Raji (cell line): Measurements from ENCODE around the gene CD58.

ENCODE experiments used
- POLR2A ChIP-seq: IDR thresholded peaks from 2 replicates; pipeline ENCODE4 v1.6.1; 2011; ENCODE audit warnings: low read depth, low read length, control low read depth; ENCODE audit not compliant: insufficient read depth

CD58 gene

GRCh38 chr1:116476321-116476720, 94.5 kb downstream of the CD58 start:
- no peak for TF ChIP-seq POLR2A

DNA sequence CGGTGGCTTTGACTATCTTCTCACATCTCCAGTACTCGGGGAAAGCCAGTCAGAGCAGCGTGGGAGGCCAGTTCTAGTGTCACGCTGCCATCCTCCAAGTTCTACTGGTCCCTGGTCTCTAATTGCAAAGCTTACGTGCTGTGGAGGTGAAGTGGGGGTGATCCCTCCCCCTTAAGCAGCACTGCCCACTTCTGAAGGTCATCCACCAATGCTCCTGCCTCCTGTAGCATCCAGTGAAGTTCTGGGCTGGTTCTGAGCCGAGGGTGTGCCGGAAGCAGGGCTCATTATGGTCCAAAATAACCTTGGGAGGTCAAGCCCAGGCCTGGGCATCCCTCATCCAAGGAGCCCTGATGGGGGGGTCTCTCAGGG, 95.0 kb downstream of the CD58 start:
- TF ChIP-seq POLR2A = no peak

DNA sequence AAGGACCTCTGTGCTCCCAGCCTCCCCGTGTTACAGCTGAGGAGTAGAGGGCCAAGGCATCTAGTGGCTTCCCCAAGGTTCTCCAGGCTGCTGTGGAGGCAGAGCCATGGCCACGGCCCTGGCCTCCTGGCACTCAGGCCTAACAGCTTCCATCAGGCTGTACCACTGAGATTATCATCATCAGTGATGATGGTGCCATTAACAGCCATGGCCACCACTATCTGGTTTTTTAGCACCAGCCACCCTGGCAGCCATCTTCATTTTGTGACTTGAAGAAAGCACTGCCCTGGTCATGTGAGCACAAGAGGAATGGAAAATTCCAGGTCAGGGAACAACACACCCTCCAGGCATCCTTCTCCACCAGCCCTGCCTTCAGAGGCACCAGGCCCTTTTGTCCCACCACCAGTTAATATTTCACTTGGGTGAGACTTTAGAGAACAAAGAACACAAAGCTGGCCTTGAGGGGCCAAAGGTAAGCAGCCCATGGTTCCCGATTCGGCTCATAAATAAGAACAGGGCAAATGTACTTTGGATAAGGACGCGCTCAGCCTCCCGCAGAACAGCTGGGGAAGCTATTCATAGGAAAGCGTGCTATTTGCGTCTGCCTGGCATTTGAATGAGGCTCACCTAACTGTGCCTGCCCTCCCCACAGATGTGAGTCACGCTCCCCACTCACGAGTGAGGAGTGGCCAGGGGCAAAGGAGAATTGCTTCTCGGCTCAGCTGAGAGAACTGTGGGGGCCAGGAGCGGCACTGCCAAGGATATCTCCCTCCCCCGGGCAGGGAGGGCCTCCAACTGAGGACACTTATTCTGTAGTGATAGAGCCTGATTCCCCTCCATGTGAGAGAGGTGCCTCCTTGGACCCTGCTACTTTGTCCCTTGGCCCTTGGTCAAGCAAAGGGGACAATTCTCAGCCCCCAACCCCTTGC, 95.6 kb downstream of the CD58 start:
- no peak for TF ChIP-seq POLR2A

GRCh38 chr1:116472431-116472961, 98.3 kb downstream of the CD58 start:
- no peak for TF ChIP-seq POLR2A

- no peak for TF ChIP-seq POLR2A
These were observed 99.6 kb downstream of the CD58 start for GRCh38 chr1:116471241-116471640.

GRCh38 chr1:116470671-116471070, 100.2 kb downstream of the CD58 start:
- TF ChIP-seq POLR2A = no peak

DNA sequence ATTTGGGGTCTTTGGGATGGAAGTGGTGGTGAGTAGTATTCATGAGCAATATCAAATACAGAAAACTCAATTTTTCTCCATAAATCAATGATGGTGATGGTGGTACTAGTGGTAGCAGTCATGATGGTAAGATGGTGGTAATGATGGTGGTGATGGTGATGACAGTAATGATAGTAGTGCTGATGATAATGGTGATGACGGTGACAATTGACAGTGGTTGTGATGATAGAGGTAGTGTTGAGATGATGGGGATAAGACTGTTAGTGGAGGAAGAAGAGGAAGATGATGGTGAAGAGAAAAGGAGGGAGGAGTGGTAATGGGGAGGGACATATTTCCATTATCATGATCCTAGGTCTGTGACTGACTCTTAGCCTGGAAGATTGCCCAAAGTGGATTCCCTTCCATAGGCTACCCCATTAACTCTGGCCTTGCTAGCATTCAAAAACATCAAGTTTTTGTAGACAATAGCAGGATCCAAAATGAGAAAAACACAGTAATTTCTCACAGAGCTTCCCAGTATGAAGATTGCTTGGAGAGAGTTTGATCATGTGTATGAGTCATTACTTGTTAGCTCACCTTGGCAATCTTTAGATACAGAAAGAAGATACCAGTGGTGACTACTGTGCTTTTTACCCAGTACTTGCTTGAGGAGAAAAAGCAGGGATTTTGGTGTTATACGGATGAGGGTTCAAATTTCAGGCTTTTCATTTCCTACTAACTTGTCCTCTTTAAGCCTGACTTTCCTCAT, 103.8 kb downstream of the CD58 start:
- TF ChIP-seq POLR2A = no peak

GRCh38 chr1:116465845-116466685, 104.8 kb downstream of the CD58 start:
- TF ChIP-seq POLR2A = no peak

DNA sequence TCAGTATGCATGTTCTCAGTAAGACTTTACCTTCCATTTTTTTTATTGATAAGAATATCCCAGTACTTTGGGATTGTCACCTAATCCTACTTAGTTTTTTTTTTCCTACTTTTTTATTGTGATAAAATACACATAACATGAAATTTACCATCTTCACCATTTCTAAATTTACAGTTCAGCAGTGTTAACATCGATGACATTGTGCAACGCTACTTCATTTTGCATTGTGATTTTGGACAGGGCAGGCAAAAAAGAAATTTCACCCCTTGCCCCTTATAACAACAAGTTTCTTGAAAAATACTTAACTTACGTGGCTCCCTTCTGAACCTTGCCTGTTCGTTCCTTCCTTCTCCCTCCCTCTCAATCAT, 105.4 kb downstream of the CD58 start:
- TF ChIP-seq POLR2A = no peak
